C4-2B (cell line): ENCODE results near the gene MYCBPAP.

Experiments
- H3K27ac ChIP-seq: fragments of 450-650 bp; 2 replicates; pipeline ENCODE4 v1.5.1; 2017
- CTCF ChIP-seq: fragments of 450-650 bp; conservative IDR thresholded peaks from 2 replicates; pipeline ENCODE4 v1.5.1; 2017; ENCODE audit warnings: mild to moderate bottlenecking
- ZFX ChIP-seq: fragments of 450-650 bp; IDR thresholded peaks from 2 replicates; pipeline ENCODE4 v1.6.1; 2017

MYCBPAP gene, protein sequence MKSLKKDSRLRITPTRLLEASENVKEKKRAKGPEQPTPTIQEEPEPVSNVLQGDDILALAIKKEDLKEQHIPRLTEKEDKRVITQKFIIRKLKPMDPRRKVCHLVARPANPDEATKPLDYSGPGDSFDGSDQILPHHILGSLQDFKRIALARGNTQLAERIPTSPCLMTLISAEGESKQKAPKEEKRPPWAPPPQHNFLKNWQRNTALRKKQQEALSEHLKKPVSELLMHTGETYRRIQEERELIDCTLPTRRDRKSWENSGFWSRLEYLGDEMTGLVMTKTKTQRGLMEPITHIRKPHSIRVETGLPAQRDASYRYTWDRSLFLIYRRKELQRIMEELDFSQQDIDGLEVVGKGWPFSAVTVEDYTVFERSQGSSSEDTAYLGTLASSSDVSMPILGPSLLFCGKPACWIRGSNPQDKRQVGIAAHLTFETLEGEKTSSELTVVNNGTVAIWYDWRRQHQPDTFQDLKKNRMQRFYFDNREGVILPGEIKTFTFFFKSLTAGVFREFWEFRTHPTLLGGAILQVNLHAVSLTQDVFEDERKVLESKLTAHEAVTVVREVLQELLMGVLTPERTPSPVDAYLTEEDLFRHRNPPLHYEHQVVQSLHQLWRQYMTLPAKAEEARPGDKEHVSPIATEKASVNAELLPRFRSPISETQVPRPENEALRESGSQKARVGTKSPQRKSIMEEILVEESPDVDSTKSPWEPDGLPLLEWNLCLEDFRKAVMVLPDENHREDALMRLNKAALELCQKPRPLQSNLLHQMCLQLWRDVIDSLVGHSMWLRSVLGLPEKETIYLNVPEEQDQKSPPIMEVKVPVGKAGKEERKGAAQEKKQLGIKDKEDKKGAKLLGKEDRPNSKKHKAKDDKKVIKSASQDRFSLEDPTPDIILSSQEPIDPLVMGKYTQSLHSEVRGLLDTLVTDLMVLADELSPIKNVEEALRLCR

GRCh38 chr17:50507871-50508572 lies at the start of gene MYCBPAP:
TSS of gene MYCBPAP (plus strand) at chr17:50508439. CDS start at chr17:50508675, 236 bp downstream.
- H3K27ac ChIP-seq = no peak within 1 kb of the TSS
- no peak for TF ChIP-seq CTCF
- no peak for TF ChIP-seq ZFX

DNA sequence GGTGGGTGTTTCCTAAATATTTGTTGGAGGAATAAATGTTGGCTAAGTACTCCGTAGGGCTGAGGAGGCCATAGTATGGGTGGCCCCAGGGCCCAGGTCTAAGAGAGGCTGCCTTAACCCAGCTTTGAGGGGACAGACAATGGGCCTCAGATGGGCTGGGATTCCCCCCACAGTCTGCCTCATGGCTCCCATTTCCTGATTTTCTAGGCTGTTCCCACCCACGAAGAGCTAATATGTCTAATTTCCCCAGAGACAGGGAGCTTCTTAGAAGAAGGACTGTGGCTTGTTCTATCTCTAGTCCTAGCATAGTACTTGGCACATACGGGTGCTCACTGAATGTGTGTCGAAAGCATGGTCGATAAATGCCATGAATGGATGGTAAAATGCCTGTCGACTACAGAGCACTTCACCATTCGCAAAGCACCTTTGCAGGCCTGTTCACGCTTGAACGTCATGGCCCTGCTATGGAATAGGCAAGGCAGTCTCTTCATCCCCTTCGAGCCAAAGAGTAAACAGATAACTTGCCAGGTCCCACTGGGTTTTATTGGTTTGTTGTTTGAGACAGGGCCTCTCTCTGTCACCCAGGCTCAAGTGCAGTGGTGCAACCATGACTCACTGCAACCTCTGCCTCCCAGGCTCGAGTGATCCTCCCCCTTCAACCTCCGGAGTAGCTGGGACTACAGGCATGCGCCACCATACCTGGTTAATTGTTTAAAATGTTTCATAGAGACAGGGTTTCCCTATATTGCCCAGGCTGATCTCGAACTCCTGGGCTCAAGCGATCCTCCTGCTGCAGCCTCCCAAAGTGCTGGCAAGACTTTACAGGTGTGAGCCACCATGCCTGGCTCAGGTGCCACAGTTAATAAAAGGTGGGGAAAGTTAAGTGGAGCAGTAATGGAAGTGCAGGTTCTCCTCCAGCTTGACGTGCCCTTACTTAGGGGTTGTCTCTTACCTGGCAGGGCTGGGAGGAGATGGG lies 49.2 kb upstream of the MYCBPAP start:
- TF ChIP-seq ZFX (no peak), CTCF (no peak)
- H3K27ac ChIP-seq = peak overlapping the region; percentile 5; the same call in 1 of the 2 replicates

GRCh38 chr17:50459756-50460155 lies 48.5 kb upstream of the MYCBPAP start:
- H3K27ac ChIP-seq = peak overlapping the region; percentile 5; the same call in 1 of the 2 replicates
- TF ChIP-seq ZFX (no peak), CTCF (no peak)

DNA sequence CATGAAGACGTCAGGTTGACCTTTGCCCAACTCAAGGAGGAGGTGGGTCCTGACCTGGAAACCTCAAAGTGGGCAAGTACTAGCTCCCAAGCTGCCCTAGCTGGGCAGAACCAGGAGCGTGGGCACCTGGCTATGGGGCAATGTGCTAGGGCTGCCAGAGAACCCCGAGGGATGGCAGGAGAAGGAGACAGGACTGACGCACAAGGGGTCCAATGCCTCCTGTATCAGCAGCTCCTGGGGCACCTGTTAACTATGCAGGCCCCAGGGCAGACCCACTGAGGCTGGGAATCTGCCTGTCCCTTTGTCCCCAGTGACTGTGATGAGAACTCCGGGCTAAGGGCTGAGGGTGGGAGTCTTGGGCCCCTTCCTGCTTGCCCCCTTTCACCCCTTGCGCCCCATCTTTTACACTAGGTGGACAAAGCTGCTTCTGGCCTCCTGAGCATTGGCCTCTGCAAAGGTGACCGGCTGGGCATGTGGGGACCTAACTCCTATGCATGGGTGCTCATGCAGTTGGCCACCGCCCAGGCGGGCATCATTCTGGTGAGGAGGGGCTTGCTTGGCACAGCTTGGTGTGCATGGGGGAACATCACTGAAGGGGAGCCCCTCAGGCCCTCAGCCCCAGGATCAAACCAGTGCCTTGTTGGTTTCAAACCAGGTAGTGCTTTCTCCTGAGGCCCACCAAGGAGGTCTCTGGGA lies 47.3 kb upstream of the MYCBPAP start:
- TF ChIP-seq ZFX (no peak), CTCF (no peak)
- H3K27ac ChIP-seq = no peak overlapping the region

GRCh38 chr17:50461550-50462132 lies 46.6 kb upstream of the MYCBPAP start:
- H3K27ac ChIP-seq = no peak overlapping the region
- TF ChIP-seq ZFX (no peak), CTCF (no peak)

DNA sequence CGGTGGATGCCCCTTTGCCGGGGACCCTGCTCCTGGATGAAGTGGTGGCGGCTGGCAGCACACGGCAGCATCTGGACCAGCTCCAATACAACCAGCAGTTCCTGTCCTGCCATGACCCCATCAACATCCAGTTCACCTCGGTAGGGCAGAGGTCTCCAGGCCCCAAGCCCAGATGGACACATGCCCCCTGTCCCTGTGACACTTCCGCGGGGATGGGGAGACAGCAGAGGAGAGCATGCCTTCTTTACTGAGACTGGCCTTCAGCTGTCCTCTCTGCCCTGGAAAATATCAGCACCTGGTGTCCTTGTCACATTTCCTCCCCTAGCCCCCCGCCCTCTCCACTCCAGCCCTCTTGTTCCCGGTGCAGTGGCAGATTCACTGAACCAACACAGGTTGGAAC lies 45.8 kb upstream of the MYCBPAP start:
- no peak overlapping the region for H3K27ac ChIP-seq
- TF ChIP-seq CTCF = no peak
- no peak for TF ChIP-seq ZFX
